AML-193 (cell line): ENCODE results near the gene IL1R1.
A peak's percentile ranks its signal among the peaks of the same experiment; 100 is the strongest.
"Not testable (repeated sequence)": the region's sequence is repeated elsewhere in the genome, so short reads cannot be mapped to it uniquely, and the experiment has no call there.

ENCODE experiments used
- DNase-seq, 2 experiments: peaks; one replicate each; lab custom pipeline; 2025; lab: John Stamatoyannopoulos, UW

The IL1R1 gene

GRCh38 chr2:102111823-102112222, 30.7 kb upstream of the IL1R1 start:
- no peak for DNase-seq

DNA sequence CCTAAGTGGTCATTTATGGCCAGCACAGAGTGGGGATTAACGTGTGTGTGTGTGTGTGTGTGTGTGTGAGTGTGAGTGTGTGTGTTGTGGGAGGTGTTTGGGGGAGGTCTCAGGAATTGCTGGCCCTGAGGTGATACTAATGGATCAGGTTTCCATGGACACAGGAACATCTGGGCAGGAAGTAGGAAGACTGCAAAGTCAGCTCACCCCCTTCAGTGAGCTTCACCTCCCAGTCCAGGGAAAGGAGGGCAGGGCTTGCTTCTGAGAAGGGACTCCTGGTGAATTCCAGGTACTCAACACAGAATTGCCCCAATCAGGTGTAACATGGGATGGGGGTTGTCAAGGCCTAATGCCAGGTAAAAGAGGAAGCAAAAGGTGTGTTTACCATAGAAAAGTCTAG, 30.3 kb upstream of the IL1R1 start:
- no peak for DNase-seq

GRCh38 chr2:102112692-102113665, 29.6 kb upstream of the IL1R1 start:
- no peak for DNase-seq

- no peak for DNase-seq
These were observed 28.2 kb upstream of the IL1R1 start for GRCh38 chr2:102114290-102114721.

DNA sequence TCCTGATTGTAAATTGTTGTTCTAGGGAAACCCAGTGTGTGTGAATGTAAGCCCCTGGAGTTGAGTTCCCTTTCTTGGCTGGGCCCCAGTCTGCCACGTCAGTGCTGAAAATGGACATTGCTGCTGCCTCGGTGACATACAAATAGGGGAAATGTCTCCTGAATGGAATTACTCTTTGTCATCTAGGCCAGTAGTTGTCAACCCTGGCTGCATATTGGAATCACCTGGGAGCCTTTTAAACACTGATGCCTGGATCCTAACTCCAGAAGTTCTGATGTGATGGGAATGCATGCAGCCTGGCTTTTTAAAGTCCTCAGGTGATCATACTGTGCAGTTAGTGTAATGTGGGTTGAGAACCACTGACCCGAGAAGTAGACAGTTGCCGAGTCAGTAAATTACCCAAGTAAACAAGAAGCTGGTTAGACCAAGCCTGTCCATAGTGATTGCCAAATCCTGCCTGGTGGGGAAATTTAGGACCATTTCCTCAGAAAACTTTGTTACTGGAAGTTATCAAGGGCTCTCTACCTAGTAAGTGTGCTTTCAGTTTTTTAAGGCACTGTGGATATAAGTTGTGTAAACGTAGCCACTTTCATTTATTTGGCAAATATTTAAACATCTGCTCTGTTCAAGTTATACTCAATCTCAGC, 27.6 kb upstream of the IL1R1 start:
- no peak for DNase-seq

DNA sequence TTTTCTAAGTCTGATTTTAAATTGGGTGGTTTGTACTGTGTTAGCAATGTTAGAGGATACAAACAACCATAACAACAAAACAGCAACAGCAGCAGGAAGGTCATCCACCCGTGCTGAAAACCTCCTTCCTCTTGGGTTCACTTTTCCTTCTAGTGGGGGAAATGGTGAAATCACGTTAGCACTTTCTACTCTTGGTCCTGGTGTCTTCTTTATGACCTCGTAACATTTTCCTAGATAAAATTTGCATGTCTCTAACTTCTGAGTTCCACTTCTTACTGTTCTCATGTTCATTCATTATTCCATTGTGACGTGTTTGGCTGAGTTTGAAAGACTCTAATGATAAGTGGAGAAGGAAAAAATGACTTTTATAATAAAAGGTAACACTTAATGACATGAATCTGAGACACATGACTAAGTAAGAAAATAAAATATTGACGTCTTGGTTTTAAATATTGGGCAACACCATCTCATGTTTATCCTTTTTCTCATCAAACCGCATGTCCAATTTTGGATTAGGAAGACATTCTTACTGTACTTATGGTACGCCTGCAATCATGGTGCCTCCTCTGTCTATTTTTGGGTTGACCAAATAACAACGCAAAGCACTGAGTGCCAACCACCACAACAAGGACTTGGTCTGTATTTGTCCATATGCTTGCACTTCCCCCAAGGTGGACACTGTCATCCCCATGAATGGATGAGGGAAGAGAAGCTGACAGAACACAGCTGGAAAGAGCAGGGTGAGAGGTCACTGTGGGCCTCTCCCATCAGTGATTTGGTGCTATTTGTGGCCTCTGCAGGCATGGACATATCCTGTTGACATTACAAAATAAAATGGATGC, 25.7 kb upstream of the IL1R1 start:
- DNase-seq: no peak

DNA sequence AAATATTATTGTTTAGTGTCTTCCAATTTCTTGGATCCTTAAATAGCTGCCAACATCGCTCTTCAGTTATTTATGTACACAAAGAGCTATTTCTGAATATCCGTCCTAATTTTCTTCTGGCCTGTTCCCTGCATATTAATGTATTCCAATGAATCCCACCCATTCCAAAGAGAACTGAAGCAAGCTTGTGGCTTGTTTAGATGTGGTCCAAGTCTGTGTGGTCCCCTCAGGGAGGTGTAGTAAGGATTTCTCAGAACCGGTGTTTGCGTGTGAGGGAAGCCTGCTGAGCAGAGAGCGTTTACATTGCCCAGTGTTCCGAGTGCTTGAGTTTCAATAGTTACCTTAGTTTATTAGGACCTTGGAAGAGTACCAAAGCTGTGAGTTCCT, 25.1 kb upstream of the IL1R1 start:
- no peak for DNase-seq

DNA sequence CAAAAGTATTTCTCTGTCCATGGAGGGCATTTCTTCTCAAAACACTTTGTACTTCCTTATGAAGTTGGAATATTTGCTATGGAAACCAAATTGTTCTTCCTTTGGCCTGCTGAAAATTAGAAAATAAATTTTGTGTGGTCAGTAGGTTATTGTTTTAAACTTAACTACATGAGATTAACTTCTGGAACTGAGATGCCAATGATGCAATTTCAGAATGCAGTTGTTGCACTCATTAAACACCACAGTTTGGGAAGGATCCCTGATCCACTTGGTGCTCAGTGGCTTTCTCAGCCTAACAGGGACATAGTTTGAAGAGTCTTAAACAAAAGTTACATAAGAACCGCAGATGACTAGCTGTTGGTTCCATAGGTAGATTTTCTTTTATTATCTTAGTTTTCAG, 23.3 kb upstream of the IL1R1 start:
- DNase-seq: no peak

GRCh38 chr2:102120261-102120660, 22.3 kb upstream of the IL1R1 start:
- no peak for DNase-seq

- no peak for DNase-seq
These were observed 21.8 kb upstream of the IL1R1 start for GRCh38 chr2:102120701-102121159.

DNA sequence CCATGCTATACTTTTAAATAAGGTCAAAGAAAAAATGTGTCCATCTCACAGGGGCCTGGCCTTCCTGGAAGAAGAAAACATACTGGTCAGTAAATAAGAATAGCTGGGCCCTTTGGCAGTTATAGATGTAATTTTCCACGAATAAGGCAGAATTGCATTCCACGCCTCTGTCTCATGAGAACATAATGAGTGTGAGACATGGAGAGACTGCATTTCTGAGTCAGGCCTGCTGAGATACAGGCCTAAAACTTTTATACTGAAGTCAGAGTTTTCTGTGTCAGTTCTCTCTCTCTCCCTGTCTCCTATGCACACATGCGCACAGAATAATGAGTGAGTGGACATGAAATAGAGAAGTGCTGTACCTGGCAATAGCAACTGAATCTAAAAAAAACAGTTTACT, 20.4 kb upstream of the IL1R1 start:
- no peak for DNase-seq

DNA sequence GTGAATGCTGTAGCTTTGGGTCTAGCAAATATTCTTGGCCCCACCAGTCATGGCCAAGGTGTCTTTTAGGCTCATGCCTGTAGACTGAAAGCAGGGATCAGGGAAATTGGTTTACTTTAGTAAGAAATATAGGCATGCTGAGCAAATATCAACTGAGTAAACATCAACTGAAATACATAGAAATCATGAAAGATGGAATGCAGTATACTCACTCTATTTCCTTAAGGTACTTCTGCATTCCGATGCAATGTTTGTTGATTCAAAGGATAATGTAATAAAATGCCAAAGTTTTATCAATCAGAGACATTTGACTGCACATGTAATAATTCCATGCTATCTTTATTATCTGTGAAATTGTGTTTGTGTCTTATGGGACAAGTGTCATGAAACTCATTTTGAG, 19.6 kb upstream of the IL1R1 start:
- DNase-seq: no peak

DNA sequence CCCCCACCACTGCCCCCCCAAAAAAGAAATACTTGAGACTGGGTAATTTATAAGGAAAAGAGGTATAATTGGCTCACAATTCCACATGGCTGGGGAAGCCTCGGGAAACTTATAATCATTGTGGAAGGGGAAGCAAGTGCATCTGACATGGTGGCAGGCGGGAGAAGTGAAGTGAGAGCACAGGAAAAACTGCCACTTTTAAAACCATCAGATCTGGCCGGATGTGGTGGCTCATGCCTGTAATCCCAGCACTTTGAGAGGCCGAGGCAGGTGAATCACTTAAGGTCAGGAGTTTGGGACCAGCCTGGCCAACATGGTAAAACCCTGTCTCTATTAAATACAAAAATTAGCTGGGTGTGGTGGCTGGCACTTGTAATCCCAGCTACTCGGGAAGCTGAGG, 18.1 kb upstream of the IL1R1 start:
- DNase-seq: not testable (repeated sequence)

DNA sequence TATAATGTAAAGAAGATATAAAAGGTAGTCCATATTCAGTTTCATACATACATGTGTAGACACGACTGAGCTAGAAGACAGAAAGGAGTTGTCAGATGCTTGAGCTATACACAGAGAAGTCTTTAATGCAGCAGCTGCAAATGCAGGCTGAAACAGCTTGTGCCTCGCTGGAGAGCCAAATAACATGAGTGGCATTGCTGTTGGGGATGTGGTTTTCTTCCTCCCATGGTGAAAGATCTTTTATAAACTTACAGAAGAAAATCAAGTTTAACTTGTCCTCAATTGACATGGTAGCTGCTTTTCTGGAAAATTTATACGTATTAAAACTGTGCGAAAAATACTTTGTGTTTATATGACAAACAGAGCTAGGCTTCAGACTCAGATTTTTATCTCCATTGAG, 16.4 kb upstream of the IL1R1 start:
- DNase-seq: no peak

DNA sequence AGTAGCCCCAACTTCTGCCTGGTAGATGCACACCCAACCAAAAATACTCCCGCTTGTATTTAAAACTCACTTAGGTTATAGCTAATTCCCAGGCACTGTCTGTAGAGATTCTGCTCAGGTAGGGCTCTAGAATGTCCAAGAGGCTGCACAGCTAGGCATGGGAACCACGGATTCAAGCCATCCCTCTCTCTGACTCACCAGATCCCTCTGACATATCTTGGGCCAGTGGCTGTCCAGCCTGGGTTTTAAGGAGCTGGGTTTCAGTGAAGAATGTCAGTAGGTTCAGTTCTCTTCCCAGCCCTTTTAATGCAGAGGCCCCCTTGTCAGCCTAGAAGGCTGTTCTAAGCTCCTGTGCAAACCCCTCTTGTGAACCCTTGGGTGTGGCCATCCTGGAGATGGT, 15.9 kb upstream of the IL1R1 start:
- DNase-seq: no peak

DNA sequence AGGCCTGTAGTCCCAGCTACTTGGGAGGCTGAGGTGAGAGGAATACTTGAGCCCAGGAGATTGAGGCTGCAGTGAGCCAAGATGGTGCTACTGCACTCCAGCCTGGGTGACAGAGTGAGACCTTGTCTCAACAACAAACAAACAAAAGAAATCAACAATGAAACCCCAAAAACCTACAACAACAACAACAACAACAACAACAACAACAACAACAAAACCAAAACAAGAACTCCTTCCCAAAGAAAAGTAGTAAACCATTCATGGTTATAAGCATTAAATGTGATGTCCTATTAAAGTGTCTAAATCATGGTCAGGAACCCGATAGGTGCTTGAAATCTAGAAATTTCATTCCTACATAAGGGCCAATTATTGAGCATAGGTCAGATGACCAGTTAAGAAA, 13.5 kb upstream of the IL1R1 start:
- DNase-seq: no peak

- DNase-seq: no peak
These were observed 12.4 kb upstream of the IL1R1 start for GRCh38 chr2:102129951-102130646.

GRCh38 chr2:102130647-102130991, 11.9 kb upstream of the IL1R1 start:
- DNase-seq: no peak

DNA sequence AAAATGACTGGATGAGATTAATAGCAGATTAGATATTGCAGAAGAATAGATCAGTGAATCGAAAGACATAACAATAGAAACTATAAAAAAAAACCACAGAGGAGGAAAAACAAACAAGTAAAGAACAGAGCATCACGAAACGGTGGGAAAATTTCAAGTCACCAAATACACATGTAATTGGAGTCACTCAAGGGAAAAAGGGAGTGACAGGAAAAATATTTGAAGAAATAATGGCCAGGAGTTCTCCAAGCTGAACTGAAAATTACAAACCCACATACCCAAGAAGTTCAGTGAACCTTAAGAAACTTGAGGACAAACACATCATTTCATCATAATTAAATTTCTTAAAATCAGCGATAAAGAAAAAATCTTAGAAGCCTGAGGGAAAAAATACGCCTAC, 11.0 kb upstream of the IL1R1 start:
- no peak for DNase-seq

GRCh38 chr2:102137138-102137537, 5.4 kb upstream of the IL1R1 start:
- no peak for DNase-seq

- DNase-seq: peak; percentile 49 to 50
These were observed 4.2 kb upstream of the IL1R1 start for GRCh38 chr2:102138331-102138730.

DNA sequence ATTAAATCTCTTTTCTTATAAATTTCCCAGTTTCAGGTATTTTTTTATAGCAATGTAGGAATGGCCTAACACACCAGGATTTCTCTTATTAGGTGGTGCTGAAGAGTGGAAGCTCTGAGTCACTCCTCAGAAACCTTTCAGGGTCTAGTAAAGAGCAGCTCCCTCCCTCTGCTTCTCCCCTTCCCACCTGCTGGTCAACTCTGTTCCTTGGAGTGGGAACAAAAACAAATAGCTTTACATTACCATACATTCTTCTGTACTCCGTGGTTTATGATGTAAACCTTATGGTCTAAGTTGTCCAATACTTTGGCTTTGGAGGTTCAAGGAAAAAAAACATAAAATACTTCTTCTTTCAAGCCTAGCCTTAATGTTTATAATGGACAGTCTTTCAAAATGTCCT, 2.7 kb upstream of the IL1R1 start:
- no peak for DNase-seq
